HEK293 (cell line): Measurements from ENCODE around the gene NEDD1.
A peak's percentile ranks its signal among the peaks of the same experiment; 100 is the strongest.

ENCODE experiments used
- GLIS1 ChIP-seq: fragments of 450-650 bp; formaldehyde crosslinking; IDR thresholded peaks from 2 replicates; pipeline ENCODE4 v1.5.1; 2016; ENCODE audit warnings: missing biosample characterization, missing genetic modification characterization
- PATZ1 ChIP-seq: fragments of 450-650 bp; formaldehyde crosslinking; IDR thresholded peaks from 2 replicates; pipeline ENCODE4 v1.5.1; 2016; ENCODE audit warnings: missing biosample characterization, missing genetic modification characterization
- REPIN1 ChIP-seq: fragments of 450-650 bp; formaldehyde crosslinking; IDR thresholded peaks from 2 replicates; pipeline ENCODE4 v1.5.1; 2017; ENCODE audit warnings: missing biosample characterization, missing genetic modification characterization, low read depth
- ZBTB6 ChIP-seq: fragments of 450-650 bp; formaldehyde crosslinking; IDR thresholded peaks from 2 replicates; pipeline ENCODE4 v1.5.1; 2017; ENCODE audit warnings: missing biosample characterization, missing genetic modification characterization
- ZBTB8A ChIP-seq: fragments of 450-650 bp; formaldehyde crosslinking; IDR thresholded peaks from 2 replicates; pipeline ENCODE4 v1.5.1; 2016; ENCODE audit warnings: missing biosample characterization, missing genetic modification characterization
- ZFP41 ChIP-seq: fragments of 450-650 bp; formaldehyde crosslinking; IDR thresholded peaks from 2 replicates; pipeline ENCODE4 v1.5.1; 2016; ENCODE audit warnings: missing biosample characterization, missing genetic modification characterization, borderline replicate concordance
- ZNF10 ChIP-seq: fragments of 450-650 bp; formaldehyde crosslinking; IDR thresholded peaks from 2 replicates; pipeline ENCODE4 v1.5.1; 2017; ENCODE audit warnings: missing biosample characterization, missing genetic modification characterization
- ZNF148 ChIP-seq: fragments of 450-650 bp; formaldehyde crosslinking; IDR thresholded peaks from 2 replicates; pipeline ENCODE4 v1.5.0; 2017; ENCODE audit warnings: missing biosample characterization, missing genetic modification characterization, borderline replicate concordance
- ZNF155 ChIP-seq: fragments of 450-650 bp; formaldehyde crosslinking; IDR thresholded peaks from 2 replicates; pipeline ENCODE4 v1.5.1; 2016; ENCODE audit warnings: missing biosample characterization, missing genetic modification characterization
- ZNF157 ChIP-seq: fragments of 450-650 bp; formaldehyde crosslinking; IDR thresholded peaks from 2 replicates; pipeline ENCODE4 v1.5.1; 2016; ENCODE audit warnings: missing biosample characterization, missing genetic modification characterization
- ZNF214 ChIP-seq: fragments of 450-650 bp; formaldehyde crosslinking; IDR thresholded peaks from 2 replicates; pipeline ENCODE4 v1.5.1; 2017; ENCODE audit warnings: missing biosample characterization, mild to moderate bottlenecking, missing genetic modification characterization, borderline replicate concordance
- ZNF221 ChIP-seq: fragments of 450-650 bp; formaldehyde crosslinking; IDR thresholded peaks from 2 replicates; pipeline ENCODE4 v1.5.1; 2017; ENCODE audit warnings: missing biosample characterization, missing genetic modification characterization, borderline replicate concordance
- ZNF366 ChIP-seq: fragments of 450-650 bp; formaldehyde crosslinking; conservative IDR thresholded peaks from 2 replicates; pipeline ENCODE4 v1.5.1; 2016; ENCODE audit warnings: missing biosample characterization, missing genetic modification characterization
- ZNF433 ChIP-seq: fragments of 450-650 bp; formaldehyde crosslinking; IDR thresholded peaks from 2 replicates; pipeline ENCODE4 v1.5.1; 2016; ENCODE audit warnings: missing biosample characterization, missing genetic modification characterization, low read depth
- ZNF501 ChIP-seq: fragments of 450-650 bp; formaldehyde crosslinking; IDR thresholded peaks from 2 replicates; pipeline ENCODE4 v1.5.1; 2016; ENCODE audit warnings: missing biosample characterization, missing genetic modification characterization
- ZNF558 ChIP-seq: fragments of 450-650 bp; formaldehyde crosslinking; IDR thresholded peaks from 2 replicates; pipeline ENCODE4 v1.5.1; 2016; ENCODE audit warnings: missing biosample characterization, missing genetic modification characterization
- ZNF561 ChIP-seq: fragments of 450-650 bp; IDR thresholded peaks from 2 replicates; pipeline ENCODE4 v1.5.1; 2018; ENCODE audit warnings: missing biosample characterization, missing genetic modification characterization, borderline replicate concordance
- ZNF660 ChIP-seq: fragments of 450-650 bp; IDR thresholded peaks from 2 replicates; pipeline ENCODE4 v1.5.1; 2018; ENCODE audit warnings: missing biosample characterization, mild to moderate bottlenecking, missing genetic modification characterization
- ZNF677 ChIP-seq: fragments of 450-650 bp; IDR thresholded peaks from 2 replicates; pipeline ENCODE4 v1.5.0; 2018; ENCODE audit warnings: missing biosample characterization, mild to moderate bottlenecking, missing genetic modification characterization, moderate library complexity
- ZNF692 ChIP-seq: fragments of 450-650 bp; formaldehyde crosslinking; IDR thresholded peaks from 2 replicates; pipeline ENCODE4 v1.5.1; 2016; ENCODE audit warnings: missing biosample characterization, missing genetic modification characterization
- ZNF747 ChIP-seq: fragments of 450-650 bp; formaldehyde crosslinking; IDR thresholded peaks from 2 replicates; pipeline ENCODE4 v1.5.1; 2016; ENCODE audit warnings: missing biosample characterization, missing genetic modification characterization
- ZNF837 ChIP-seq: fragments of 450-650 bp; formaldehyde crosslinking; IDR thresholded peaks from 2 replicates; pipeline ENCODE4 v1.5.1; 2016; ENCODE audit warnings: missing biosample characterization, missing genetic modification characterization
- TF ChIP-seq, protein P1 (sequence below): fragments of 450-650 bp; formaldehyde crosslinking; conservative IDR thresholded peaks from 2 replicates; pipeline ENCODE4 v1.5.1; 2016; ENCODE audit warnings: low read depth, missing biosample characterization, missing genetic modification characterization
- TF ChIP-seq, protein P2 (sequence below): fragments of 450-650 bp; formaldehyde crosslinking; IDR thresholded peaks from 2 replicates; pipeline ENCODE4 v1.5.1; 2017; ENCODE audit warnings: missing biosample characterization, missing genetic modification characterization

NEDD1 gene

DNA sequence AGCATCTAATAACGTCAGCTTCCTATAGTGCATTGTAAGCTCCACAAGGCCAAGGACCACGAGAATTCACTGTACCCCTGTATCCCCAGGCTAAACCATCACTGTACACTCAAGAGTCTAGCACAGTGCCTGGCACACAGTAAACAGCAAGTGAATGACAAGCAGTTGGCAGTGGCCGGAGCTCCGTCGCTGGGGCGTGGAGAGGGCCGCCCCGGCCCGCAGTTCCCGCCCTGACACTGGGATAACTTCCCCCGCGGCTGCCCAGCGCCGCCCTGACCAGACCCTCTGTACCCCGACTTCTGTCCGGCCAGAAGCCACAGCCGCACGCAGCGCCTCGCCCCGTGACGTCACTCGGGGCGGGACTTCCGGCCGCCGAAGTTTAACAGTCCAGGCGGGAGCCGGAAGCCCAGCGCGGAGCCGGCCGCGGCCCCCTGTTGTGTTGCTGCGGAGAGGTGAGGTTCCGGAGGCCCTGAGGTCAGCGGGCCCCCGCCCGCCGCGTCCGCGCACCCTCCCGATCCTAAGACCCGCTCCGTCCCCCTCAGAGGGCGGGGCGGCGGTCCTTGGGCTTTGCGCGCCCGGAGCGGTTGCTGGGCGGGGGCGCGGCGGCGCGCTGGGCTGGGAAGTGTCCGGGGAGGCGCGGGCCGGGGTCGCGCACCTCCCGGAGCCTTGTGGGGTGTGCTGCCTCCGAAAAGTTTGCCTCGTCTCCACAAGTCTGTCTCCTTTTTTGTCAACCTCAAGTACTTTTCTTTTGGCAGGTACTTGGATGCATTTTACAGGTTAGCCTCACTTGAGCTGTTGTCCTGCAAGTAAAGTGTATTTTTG lies at the start of gene NEDD1 (continued):
- TF ChIP-seq ZFP41 (tag by site-specific recombination) (no peak), ZNF837 (no peak), ZNF221 (tag by site-specific recombination) (no peak), ZNF561 (tag by site-specific recombination) (no peak), ZNF433 (tag by site-specific recombination) (no peak), ZNF501 (tag by site-specific recombination) (peak; percentile 67; the same call in 1 of the 2 replicates), ZNF660 (tag by site-specific recombination) (peak; percentile 98), ZNF558 (tag by site-specific recombination) (no peak), ZNF747 (tag by site-specific recombination) (no peak), ZNF10 (tag by site-specific recombination) (no peak), ZNF366 (tag by site-specific recombination) (no peak), GLIS1 (tag by site-specific recombination) (peak; percentile 70), ZBTB6 (tag by site-specific recombination) (no peak), ZBTB8A (peak; percentile 48), ZNF214 (tag by site-specific recombination) (no peak), REPIN1 (tag by site-specific recombination) (0 out of 2 replicates have a peak, but pooled peaks have one; percentile 92), ZNF155 (tag by site-specific recombination) (no peak), ZNF157 (tag by site-specific recombination) (no peak), ZNF677 (tag by site-specific recombination) (no peak), ZNF148 (no peak), PATZ1 (tag by site-specific recombination) (peak; percentile 62), ZNF692 (peak; percentile 51; the same call in 1 of the 2 replicates)
- TF ChIP-seq, protein P1, sequence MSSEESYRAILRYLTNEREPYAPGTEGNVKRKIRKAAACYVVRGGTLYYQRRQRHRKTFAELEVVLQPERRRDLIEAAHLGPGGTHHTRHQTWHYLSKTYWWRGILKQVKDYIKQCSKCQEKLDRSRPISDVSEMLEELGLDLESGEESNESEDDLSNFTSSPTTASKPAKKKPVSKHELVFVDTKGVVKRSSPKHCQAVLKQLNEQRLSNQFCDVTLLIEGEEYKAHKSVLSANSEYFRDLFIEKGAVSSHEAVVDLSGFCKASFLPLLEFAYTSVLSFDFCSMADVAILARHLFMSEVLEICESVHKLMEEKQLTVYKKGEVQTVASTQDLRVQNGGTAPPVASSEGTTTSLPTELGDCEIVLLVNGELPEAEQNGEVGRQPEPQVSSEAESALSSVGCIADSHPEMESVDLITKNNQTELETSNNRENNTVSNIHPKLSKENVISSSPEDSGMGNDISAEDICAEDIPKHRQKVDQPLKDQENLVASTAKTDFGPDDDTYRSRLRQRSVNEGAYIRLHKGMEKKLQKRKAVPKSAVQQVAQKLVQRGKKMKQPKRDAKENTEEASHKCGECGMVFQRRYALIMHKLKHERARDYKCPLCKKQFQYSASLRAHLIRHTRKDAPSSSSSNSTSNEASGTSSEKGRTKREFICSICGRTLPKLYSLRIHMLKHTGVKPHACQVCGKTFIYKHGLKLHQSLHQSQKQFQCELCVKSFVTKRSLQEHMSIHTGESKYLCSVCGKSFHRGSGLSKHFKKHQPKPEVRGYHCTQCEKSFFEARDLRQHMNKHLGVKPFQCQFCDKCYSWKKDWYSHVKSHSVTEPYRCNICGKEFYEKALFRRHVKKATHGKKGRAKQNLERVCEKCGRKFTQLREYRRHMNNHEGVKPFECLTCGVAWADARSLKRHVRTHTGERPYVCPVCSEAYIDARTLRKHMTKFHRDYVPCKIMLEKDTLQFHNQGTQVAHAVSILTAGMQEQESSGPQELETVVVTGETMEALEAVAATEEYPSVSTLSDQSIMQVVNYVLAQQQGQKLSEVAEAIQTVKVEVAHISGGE (tag by site-specific recombination): peak; percentile 89
- TF ChIP-seq, protein P2, sequence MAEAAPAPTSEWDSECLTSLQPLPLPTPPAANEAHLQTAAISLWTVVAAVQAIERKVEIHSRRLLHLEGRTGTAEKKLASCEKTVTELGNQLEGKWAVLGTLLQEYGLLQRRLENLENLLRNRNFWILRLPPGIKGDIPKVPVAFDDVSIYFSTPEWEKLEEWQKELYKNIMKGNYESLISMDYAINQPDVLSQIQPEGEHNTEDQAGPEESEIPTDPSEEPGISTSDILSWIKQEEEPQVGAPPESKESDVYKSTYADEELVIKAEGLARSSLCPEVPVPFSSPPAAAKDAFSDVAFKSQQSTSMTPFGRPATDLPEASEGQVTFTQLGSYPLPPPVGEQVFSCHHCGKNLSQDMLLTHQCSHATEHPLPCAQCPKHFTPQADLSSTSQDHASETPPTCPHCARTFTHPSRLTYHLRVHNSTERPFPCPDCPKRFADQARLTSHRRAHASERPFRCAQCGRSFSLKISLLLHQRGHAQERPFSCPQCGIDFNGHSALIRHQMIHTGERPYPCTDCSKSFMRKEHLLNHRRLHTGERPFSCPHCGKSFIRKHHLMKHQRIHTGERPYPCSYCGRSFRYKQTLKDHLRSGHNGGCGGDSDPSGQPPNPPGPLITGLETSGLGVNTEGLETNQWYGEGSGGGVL (tag by site-specific recombination): peak; percentile 80
